ENCODE data around the gene IRF2.

- TF ChIP-seq, protein P1, sequence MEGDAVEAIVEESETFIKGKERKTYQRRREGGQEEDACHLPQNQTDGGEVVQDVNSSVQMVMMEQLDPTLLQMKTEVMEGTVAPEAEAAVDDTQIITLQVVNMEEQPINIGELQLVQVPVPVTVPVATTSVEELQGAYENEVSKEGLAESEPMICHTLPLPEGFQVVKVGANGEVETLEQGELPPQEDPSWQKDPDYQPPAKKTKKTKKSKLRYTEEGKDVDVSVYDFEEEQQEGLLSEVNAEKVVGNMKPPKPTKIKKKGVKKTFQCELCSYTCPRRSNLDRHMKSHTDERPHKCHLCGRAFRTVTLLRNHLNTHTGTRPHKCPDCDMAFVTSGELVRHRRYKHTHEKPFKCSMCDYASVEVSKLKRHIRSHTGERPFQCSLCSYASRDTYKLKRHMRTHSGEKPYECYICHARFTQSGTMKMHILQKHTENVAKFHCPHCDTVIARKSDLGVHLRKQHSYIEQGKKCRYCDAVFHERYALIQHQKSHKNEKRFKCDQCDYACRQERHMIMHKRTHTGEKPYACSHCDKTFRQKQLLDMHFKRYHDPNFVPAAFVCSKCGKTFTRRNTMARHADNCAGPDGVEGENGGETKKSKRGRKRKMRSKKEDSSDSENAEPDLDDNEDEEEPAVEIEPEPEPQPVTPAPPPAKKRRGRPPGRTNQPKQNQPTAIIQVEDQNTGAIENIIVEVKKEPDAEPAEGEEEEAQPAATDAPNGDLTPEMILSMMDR (IDR thresholded peaks at IDR 0.05; ENCODE audit: low read length) = no peak
- no peak for TF ChIP-seq EZH2phosphoT487 (IDR thresholded peaks at IDR 0.05; ENCODE audit: low read length)
- TF ChIP-seq EZH2 (optimal IDR thresholded peaks at IDR 0.05; ENCODE audit: low read depth, low read length) = no peak
These were observed 124.0 kb downstream of the IRF2 start for GRCh38 chr4:184350213-184350817.
